B cell (primary cell): ENCODE data around the gene CWF19L1. TPM values are rescaled to one million over a fixed set of nuclear protein-coding genes. Genes with fewer than 3 reads are reported as not detected.
"Not testable (repeated sequence)": the region's sequence is repeated elsewhere in the genome, so short reads cannot be mapped to it uniquely, and the experiment has no call there.

ENCODE experiments used
- ATAC-seq: fragments of 200-7000 bp; cut with Tn5 transposase; one replicate; pipeline ENCODE4 v1.10.0; 2021; ENCODE audit warnings: low read depth, mild to moderate bottlenecking, moderate number of reproducible peaks, moderate library complexity
- CTCF ChIA-PET: fragments of 350-600 bp; sonication (Branson Sonifier 250); formaldehyde crosslinking; loops from one replicate; lab custom pipeline; 2021; ENCODE audit warnings: antibody characterized with exemption, inconsistent platforms; lab: Charles Lee
- POLR2A ChIA-PET: fragments of 350-600 bp; sonication (Branson Sonifier 250); formaldehyde crosslinking; loops from one replicate; lab custom pipeline; 2021; ENCODE audit warnings: antibody characterized with exemption; lab: Charles Lee
- DNase-seq: peaks from one replicate; pipeline ENCODE4 v3.0.0; 2013
- H2AFZ ChIP-seq: 2 replicates; pipeline ENCODE4 v1.6.1; 2012; ENCODE audit warnings: mild to moderate bottlenecking, low read depth, low read length; ENCODE audit not compliant: insufficient read depth, poor library complexity, severe bottlenecking
- H3K27ac ChIP-seq, 2 donors: 1 replicate in 1 of 2; 2 replicates in 1 of 2; pipeline ENCODE4 v1.5.1; 2012 to 2013; ENCODE audit warnings: low read length in 2 of 2, mild to moderate bottlenecking in 2 of 2, moderate library complexity in 1 of 2
- H3K27me3 ChIP-seq, 4 experiments: fragments of 200-600 bp in 1 of 4; sonication (generic) in 1 of 4; replicated peaks in 1 of 4; 1 replicate in 2 of 4; 2 replicates in 2 of 4; pipeline versions ENCODE4 v1.6.1 to v1.7.0; 2013 to 2016; ENCODE audit warnings: low read length in 3 of 4, mild to moderate bottlenecking in 2 of 4, mixed read lengths in 1 of 4, moderate library complexity in 1 of 4; ENCODE audit not compliant: insufficient read depth in 4 of 4, control insufficient read depth in 3 of 4; ENCODE audit errors: control extremely low read depth in 1 of 4
- H3K36me3 ChIP-seq, 2 experiments: replicated peaks in 1 of 2; 1 replicate in 1 of 2; 2 replicates in 1 of 2; pipeline versions ENCODE4 v1.6.1 to v1.7.1; 2013; ENCODE audit warnings: low read length in 1 of 2; ENCODE audit not compliant: insufficient read depth in 2 of 2, control insufficient read depth in 1 of 2; ENCODE audit errors: control extremely low read depth in 1 of 2, extremely low read depth in 1 of 2
- H3K4me1 ChIP-seq, 2 donors: fragments of 200-600 bp in 1 of 2; sonication (generic) in 1 of 2; 1 replicate in 1 of 2; 2 replicates in 1 of 2; pipeline versions ENCODE4 v1.5.1 to v1.6.1; 2013 to 2017; ENCODE audit warnings: low read length in 2 of 2; ENCODE audit not compliant: control insufficient read depth in 2 of 2, insufficient read depth in 2 of 2
- H3K4me2 ChIP-seq: replicated peaks from 2 replicates; pipeline ENCODE3; 2012; ENCODE audit warnings: mild to moderate bottlenecking, low read depth, low read length; ENCODE audit not compliant: poor library complexity, severe bottlenecking
- H3K4me3 ChIP-seq, 5 experiments: fragments of 200-600 bp in 1 of 5; sonication (generic) in 1 of 5; 1 replicate in 3 of 5; 2 replicates in 2 of 5; pipeline versions ENCODE4 v1.5.1 to v1.7.0; 2011 to 2016; ENCODE audit warnings: low read length in 4 of 5, mild to moderate bottlenecking in 4 of 5, low read depth in 2 of 5, control low read depth in 1 of 5, moderate library complexity in 1 of 5; ENCODE audit not compliant: insufficient read depth in 1 of 5; ENCODE audit errors: control extremely low read depth in 1 of 5, extremely low read depth in 1 of 5
- H3K79me2 ChIP-seq: fragments of 200-600 bp; sonication (generic); one replicate; pipeline ENCODE4 v1.6.0; 2016; ENCODE audit warnings: low read length; ENCODE audit not compliant: control insufficient read depth, insufficient read depth
- H3K9ac ChIP-seq: fragments of 200-600 bp; sonication (generic); 2 replicates; pipeline ENCODE4 v1.6.1; 2017; ENCODE audit warnings: mild to moderate bottlenecking, low read length, moderate library complexity
- H3K9me3 ChIP-seq, 3 donors: one replicate each; pipeline versions ENCODE4 v1.6.1 to v1.7.1; 2013; ENCODE audit warnings: low read length in 2 of 3; ENCODE audit not compliant: control insufficient read depth in 2 of 3, insufficient read depth in 1 of 3; ENCODE audit errors: control extremely low read depth in 1 of 3
- H4K20me1 ChIP-seq: 2 replicates; pipeline ENCODE4 v1.6.0; 2012; ENCODE audit warnings: mild to moderate bottlenecking, low read length; ENCODE audit not compliant: insufficient read depth, control insufficient read depth, poor library complexity, severe bottlenecking
- H3K27ac Mint-ChIP-seq: one replicate; pipeline ENCODE4 v1.8.0; 2021; ENCODE audit warnings: mixed read lengths
- H3K27me3 Mint-ChIP-seq: one replicate; pipeline ENCODE4 v1.8.0; 2021; ENCODE audit warnings: mixed read lengths
- H3K4me1 Mint-ChIP-seq: one replicate; pipeline ENCODE4 v1.8.0; 2021; ENCODE audit warnings: mixed read lengths
- H3K4me3 Mint-ChIP-seq: one replicate; pipeline ENCODE4 v1.8.0; 2021; ENCODE audit warnings: mixed read lengths
- H3K9me3 Mint-ChIP-seq: one replicate; pipeline ENCODE4 v1.8.0; 2022; ENCODE audit warnings: mixed read lengths; ENCODE audit not compliant: insufficient read depth
- EZH2 ChIP-seq: IDR thresholded peaks from 2 replicates; pipeline ENCODE4 v1.6.1; 2012; ENCODE audit warnings: borderline replicate concordance, low read depth, mild to moderate bottlenecking, moderate library complexity, low read length; ENCODE audit not compliant: insufficient read depth, poor library complexity, severe bottlenecking
- WGBS: methylation state at CpG from one replicate; pipeline ENCODE4 v1.1.5; 2013; ENCODE audit warnings: missing lambda C conversion rate; ENCODE audit not compliant: insufficient coverage; 5-methylcytosine and 5-hydroxymethylcytosine counted together
- intact Hi-C: fragments of 100-400 bp; cut with micrococcal nuclease; formaldehyde crosslinking; loops from one replicate; pipeline ENCODE4 v1.10.0; 2022
- polyA plus RNA-seq: library from polyadenylated mRNA; depleted of rRNA; stranded (reverse); fragments of >200 nt; gene quantifications from 2 replicates; pipeline ENCODE4 v1.2.3, GENCODE V29; 2012
- total RNA-seq, 2 donors: library from RNA; stranded (reverse); fragments of 120-200 nt in 1 of 2; gene quantifications; 1 replicate in 1 of 2; 2 replicates in 1 of 2; pipeline versions ENCODE4 v1.2.3 to v1.2.4, GENCODE V29; 2013 to 2022
- TF ChIP-seq, protein P1 (sequence below): fragments of 200-600 bp; IDR thresholded peaks from one replicate; pipeline ENCODE4 v1.8.0; 2022; ENCODE audit warnings: antibody characterized with exemption, mild to moderate bottlenecking

CWF19L1 gene
- total and polyA plus RNA-seq, 2 donors (not counting 1 experiment from before 2014, with no cell fraction given) = 24.1 to 48.3 TPM

- H3K27ac Mint-ChIP-seq = no peak overlapping the region
- no peaks in the 10 kb centered on the region for H3K9me3 Mint-ChIP-seq
- peaks cover 18% of the 10 kb centered on the region for H3K4me1 Mint-ChIP-seq
- H3K9ac ChIP-seq = no peak overlapping the region
- H3K36me3 ChIP-seq = no peaks in the 10 kb centered on the region
- no peaks in the 10 kb centered on the region for H4K20me1 ChIP-seq
- intact Hi-C loops = no loop called here
- DNase-seq (no peak), ATAC-seq (no peak)
- no peaks in the 10 kb centered on the region for H3K9me3 ChIP-seq
- no peak overlapping the region for H3K4me2 ChIP-seq
- 85% methylated on average over 6 of the region's 9 CpGs for WGBS
- H3K27ac ChIP-seq = no peak overlapping the region
- H3K27me3 ChIP-seq = peaks cover 0 to 19% (median 4%) of the 10 kb centered on the region in 4 experiments
- TF ChIP-seq EZH2 = no peak
- TF ChIP-seq, protein P1, sequence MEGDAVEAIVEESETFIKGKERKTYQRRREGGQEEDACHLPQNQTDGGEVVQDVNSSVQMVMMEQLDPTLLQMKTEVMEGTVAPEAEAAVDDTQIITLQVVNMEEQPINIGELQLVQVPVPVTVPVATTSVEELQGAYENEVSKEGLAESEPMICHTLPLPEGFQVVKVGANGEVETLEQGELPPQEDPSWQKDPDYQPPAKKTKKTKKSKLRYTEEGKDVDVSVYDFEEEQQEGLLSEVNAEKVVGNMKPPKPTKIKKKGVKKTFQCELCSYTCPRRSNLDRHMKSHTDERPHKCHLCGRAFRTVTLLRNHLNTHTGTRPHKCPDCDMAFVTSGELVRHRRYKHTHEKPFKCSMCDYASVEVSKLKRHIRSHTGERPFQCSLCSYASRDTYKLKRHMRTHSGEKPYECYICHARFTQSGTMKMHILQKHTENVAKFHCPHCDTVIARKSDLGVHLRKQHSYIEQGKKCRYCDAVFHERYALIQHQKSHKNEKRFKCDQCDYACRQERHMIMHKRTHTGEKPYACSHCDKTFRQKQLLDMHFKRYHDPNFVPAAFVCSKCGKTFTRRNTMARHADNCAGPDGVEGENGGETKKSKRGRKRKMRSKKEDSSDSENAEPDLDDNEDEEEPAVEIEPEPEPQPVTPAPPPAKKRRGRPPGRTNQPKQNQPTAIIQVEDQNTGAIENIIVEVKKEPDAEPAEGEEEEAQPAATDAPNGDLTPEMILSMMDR = no peak
- no peak overlapping the region for H2AFZ ChIP-seq
- CTCF ChIA-PET = interaction anchor here (1.8 kb wide), 1 partner anchor 222 kb away, joined by 5 read pairs; the partner anchor contains the start of gene SEC31B
- H3K27me3 Mint-ChIP-seq = peaks cover 35% of the 10 kb centered on the region
- H3K4me3 Mint-ChIP-seq = no peak overlapping the region
- POLR2A ChIA-PET = no interaction called here
- H3K4me3 ChIP-seq = no peak overlapping the region
- peaks cover 10 to 12% of the 10 kb centered on the region in 2 donors for H3K4me1 ChIP-seq
- H3K79me2 ChIP-seq = no peaks in the 10 kb centered on the region
These were observed 29.8 kb upstream of the CWF19L1 start for GRCh38 chr10:100297242-100297641.

GRCh38 chr10:100293066-100293465, 25.6 kb upstream of the CWF19L1 start:
- POLR2A ChIA-PET = interaction anchor here (0.6 kb wide), 1 partner anchor 54 kb away, joined by 4 read pairs; no protein-coding TSS in a partner anchor
- H3K4me3 Mint-ChIP-seq = no peak overlapping the region
- intact Hi-C loops = no loop called here

DNA sequence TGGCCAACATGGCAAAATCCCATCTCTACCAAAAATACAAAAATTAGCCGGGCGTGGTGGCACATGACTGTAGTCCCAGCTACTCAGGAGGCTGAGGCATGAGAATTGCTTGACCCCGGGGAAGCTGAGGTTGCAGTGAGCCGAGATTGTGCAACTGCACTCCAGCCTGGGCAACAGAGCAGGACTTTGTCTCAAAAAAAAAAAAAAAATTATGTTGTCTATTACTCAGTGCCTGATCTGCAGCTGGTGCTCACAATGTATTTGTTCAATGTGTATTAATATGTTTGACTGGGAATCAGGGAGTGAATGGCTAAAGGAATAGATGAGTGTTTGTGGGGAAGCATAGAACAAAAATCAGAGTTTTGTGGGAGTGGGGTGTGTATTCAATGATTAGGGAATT, 24.9 kb upstream of the CWF19L1 start:
- H3K9me3 Mint-ChIP-seq, DNase-seq, H3K9ac ChIP-seq, POLR2A ChIA-PET, ATAC-seq, H3K4me2 ChIP-seq, H3K36me3 ChIP-seq, H3K4me1 ChIP-seq, H3K9me3 ChIP-seq, H3K27ac ChIP-seq, H3K4me3 Mint-ChIP-seq, H3K4me3 ChIP-seq, H3K27ac Mint-ChIP-seq, H4K20me1 ChIP-seq, intact Hi-C loops, CTCF ChIA-PET, H2AFZ ChIP-seq: not testable (repeated sequence)
- H3K79me2 ChIP-seq = peaks cover 33% of the 10 kb centered on the region
- peaks cover 35% of the 10 kb centered on the region for H3K27me3 Mint-ChIP-seq
- peaks cover 14% of the 10 kb centered on the region for H3K4me1 Mint-ChIP-seq
- 87% methylated on average over 4 of the region's 4 CpGs for WGBS
- peaks cover 0 to 15% (median 4%) of the 10 kb centered on the region in 4 experiments for H3K27me3 ChIP-seq

More at GRCh38 chr10:100293066-100293465, 25.6 kb upstream of the CWF19L1 start:
- no peak overlapping the region for H3K9ac ChIP-seq
- H3K9me3 ChIP-seq = no peaks in the 10 kb centered on the region
- no peaks in the 10 kb centered on the region for H3K36me3 ChIP-seq
- no peak overlapping the region for H3K27ac Mint-ChIP-seq
- peaks cover 26% of the 10 kb centered on the region for H3K79me2 ChIP-seq
- DNase-seq = no peak
- H3K27me3 ChIP-seq = peaks cover 0 to 15% (median 4%) of the 10 kb centered on the region in 4 experiments
- peaks cover 35% of the 10 kb centered on the region for H3K27me3 Mint-ChIP-seq
- H3K27ac ChIP-seq = no peak overlapping the region
- CTCF ChIA-PET = no interaction called here
- H3K4me2 ChIP-seq = no peak overlapping the region
- no peak overlapping the region for H2AFZ ChIP-seq
- peaks cover 18% of the 10 kb centered on the region for H3K4me1 Mint-ChIP-seq
- no peaks in the 10 kb centered on the region for H3K9me3 Mint-ChIP-seq
- no peaks in the 10 kb centered on the region for H4K20me1 ChIP-seq
- no peak for TF ChIP-seq EZH2
- TF ChIP-seq, protein P1 = no peak
- no peak overlapping the region for H3K4me3 ChIP-seq
- peaks cover 10 to 11% of the 10 kb centered on the region in 2 donors for H3K4me1 ChIP-seq
- no peak for ATAC-seq
